Non-pigmented ciliary epithelial cell (primary cell): ENCODE results near the gene SRGAP1.
"Not testable (repeated sequence)": the region's sequence is repeated elsewhere in the genome, so short reads cannot be mapped to it uniquely, and the experiment has no call there.

Experiments
- DNase-seq: peaks from one replicate; pipeline ENCODE4 v3.0.0-alpha.2; 2010; ENCODE audit warnings: low read depth

The SRGAP1 gene

DNA sequence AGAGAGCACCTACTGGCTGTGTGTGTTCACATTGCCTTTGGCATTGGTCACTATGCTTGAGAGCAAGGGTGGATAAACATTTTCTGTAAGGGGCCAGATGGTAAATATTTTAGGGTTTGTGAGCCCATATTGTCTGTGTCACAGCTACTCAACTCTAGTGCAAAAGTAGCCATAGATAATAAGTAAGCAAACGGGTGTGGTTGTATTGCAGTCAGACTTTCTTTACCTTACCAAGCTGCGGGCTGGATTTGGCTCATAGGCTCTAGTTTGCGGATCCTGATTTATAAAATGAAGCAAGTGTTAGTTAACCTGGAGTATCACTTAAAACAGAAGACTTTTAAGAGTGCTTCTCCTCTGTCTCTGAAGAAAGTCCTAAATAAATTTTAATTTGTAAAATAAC, 208.6 kb downstream of the SRGAP1 start:
- no peak for DNase-seq

DNA sequence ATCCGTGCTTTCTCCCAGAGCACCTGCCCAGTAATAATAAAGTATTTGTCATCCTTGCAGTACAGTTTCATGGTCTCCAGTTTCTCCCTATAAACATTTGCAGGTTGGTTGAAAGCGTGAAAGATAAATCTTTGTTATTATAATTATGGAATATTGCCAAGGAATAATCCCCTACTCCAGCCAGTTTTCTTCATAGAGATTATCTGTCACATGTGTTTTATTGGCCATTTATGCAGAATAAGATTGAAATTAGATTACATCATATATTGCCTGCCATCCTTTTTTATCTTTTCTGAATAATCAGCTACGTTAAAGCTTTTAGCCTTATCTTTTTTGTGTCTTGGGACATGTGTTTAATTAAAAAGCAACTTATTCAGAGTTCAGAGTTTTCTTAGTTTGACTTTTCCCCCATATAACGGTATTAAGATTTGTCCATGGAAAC, 209.6 kb downstream of the SRGAP1 start:
- DNase-seq = no peak

GRCh38 chr12:64056741-64057140, 212.2 kb downstream of the SRGAP1 start:
- no peak for DNase-seq

GRCh38 chr12:64057706-64058105, 213.2 kb downstream of the SRGAP1 start:
- DNase-seq = no peak

DNA sequence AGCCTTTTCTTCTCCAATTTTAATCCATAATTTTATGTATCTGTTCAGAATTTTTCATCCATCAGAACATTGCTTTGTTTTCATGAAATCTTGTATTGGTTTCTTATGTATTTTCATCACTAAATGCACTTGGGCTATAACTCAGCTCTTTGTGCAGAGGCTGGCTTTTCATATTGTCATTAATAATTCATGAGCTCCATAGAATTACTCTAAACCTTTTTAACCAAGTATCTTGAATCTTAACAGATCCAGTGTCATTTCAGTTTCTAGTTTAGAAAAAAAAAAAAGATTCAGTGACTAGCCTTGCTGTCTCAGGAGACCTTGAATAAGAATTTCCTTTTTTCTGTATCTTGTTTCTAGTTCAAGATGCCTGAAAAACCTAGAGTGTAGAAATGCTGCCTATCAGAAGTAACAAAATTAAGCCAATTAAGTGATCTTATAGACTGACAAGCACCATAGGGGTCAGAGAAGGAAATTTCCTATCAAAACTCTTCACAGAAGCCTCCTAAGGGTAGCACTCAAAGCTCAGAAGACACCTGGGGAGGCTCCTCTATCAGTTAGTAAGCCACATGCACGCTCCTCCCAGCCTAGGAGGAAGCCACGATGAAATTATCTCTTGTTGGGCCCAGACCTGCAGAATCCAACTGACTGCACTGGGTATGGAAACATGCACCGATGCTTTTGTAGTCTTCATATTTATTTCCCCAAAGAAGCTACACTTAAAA, 214.2 kb downstream of the SRGAP1 start:
- no peak for DNase-seq

- DNase-seq = no peak
These were observed 215.2 kb downstream of the SRGAP1 start for GRCh38 chr12:64059685-64060084.

- no peak for DNase-seq
These were observed 217.4 kb downstream of the SRGAP1 start for GRCh38 chr12:64061868-64062375.

DNA sequence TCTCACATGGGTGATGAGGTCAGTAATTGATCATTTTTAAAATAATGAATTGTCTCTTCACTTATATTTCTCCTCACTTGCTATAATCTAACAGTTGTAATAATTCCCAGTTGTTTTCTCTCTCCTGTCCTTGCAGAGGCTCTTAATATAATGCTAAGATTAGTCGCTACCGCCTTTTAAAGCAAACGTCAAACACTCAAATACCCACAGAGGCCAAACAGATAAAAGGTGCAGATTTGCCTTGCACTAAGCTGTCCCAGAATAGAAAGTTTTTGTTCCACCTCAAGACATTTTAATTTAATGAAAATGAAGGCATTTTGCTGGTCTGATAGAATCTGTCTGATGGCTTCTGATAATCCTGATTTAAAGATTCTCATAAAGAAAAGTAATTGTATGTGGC, 218.6 kb downstream of the SRGAP1 start:
- DNase-seq = no peak

DNA sequence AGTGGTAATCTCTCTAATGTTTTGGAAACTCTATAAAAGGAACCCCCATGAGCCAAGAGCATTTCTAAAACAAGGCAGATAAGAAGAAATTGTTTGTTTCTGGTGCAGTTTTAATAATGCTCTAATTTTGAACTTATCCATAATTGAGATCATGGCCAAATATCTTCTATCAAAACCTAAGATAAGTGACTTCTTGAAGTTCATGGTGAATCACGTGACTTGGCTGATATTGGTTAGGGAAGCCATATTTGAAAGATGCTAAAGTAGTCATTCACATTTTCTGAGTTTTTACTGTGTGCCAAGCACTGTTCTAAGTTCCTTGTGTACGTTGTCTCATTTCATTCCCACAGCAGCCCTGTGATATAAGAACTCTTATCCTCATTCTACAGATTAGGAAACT, 219.7 kb downstream of the SRGAP1 start:
- DNase-seq = no peak

GRCh38 chr12:64064706-64065105, 220.2 kb downstream of the SRGAP1 start:
- DNase-seq = no peak

GRCh38 chr12:64065881-64066451, 221.5 kb downstream of the SRGAP1 start:
- peak; percentile 52 for DNase-seq

GRCh38 chr12:64066776-64067175, 222.3 kb downstream of the SRGAP1 start:
- no peak for DNase-seq

DNA sequence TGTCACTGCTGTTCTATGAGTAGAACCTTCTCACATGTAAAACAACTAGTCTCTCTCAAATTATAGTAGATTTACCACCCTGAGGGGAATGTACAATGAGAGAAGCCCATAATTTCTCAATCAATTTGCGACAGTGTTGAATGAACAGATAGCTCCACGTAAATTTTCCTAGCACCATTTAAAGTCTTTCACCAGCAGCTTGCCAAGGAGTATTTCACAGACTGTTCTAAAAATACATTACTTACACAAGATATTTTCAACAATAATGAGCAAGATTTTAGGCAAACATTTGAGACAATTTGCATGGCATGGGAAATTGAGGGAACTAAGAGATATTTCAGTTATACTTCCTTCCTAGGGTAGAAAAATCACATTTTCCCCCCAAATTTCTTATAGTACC, 226.0 kb downstream of the SRGAP1 start:
- DNase-seq = no peak

DNA sequence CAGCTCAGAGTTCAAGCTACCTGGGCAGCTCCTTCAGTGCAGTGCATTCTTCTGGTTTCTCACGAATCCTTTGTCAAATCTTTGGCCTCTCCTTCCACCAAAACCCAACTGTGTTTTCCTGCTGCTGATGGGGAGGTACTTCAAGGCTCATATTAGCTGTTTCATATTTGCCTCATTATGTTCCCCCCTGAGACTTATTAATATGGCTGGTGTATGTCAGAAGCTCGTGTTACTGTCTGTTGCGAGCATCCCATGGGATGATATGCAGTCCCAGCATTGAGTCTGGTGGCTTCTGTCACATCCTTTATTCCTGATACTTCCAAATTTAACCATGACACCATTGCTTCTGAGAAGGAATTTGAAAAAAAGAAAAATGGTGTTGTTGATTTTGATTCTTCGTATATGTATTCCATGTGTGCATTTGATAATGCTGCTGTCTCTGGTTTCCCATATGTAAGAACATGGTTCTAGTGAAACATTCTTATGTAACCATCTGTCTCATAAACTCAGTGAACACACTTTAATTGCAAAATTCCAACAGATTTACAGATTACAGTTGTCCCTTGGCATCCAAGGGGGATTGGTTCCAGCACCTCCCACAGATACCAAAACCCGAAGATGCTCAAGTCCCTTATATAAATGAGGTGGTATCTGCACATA, 228.5 kb downstream of the SRGAP1 start:
- DNase-seq = no peak

DNA sequence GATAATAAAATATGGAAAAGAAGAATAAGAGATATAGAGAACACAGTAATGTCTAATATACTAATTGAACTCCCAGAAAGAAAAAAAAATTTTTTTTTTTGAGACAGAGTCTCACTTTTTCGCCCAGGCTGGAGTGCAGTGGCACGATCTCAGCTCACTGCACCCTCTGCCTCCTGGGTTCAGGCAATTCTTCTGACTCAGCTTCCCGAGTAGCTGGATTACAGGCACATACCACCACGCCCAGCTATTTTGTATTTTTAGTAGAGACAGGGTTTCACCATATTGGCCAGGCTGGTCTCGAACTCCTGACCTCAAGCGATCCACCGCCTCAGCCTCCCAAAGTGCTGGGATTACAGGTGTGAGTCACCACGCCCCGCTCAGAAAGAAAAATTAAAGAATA, 232.1 kb downstream of the SRGAP1 start:
- not testable (repeated sequence) for DNase-seq

DNA sequence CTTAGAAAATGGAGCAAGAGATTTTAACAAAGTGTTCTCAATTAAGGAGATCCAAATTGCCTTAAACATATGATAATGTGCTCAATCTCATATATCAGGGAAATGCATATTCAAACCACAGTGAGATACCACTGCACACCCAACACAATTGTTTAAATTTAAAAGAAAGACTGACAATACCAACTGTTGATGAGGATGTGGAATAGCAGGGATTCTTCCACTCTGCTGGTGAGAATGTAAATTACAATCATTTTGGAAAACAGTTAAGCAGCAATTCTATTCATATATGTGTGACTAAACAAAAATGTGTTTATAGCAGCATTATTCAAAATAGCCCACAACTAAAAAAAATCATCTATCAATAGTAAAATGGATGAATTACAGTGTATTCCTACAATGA, 233.4 kb downstream of the SRGAP1 start:
- no peak for DNase-seq

DNA sequence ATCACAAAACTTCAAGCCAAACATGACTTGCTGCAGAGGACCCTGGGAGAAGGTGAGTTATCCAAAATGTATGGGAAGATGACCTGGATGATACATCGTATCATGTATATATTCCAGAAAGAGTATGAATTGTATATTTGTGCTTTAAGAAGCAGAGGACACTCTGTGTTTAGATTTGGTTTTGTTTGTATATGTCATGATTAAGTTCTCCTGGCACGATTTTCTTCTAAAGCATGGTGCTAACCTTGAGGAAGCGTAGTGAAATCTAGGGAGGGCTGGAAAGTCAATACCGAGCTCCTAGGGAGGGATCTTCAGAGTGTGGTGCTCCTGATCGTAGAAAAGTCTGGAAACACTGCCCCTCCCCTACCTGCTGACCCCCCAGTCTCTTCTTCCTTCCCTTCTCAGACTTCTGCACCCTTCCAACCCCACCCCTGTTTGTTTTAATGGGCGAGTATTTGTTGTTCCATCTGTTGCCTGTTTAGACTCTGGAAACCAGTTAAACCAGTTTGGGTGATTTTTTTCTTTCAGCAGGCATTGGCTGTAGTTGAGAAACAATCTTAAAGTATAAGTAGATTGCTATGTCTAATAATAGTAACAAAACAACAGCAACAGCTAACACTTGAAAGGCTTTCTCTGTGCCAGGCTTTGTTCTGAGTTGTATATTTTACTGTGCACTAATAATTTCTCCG, 236.0 kb downstream of the SRGAP1 start:
- DNase-seq = no peak

GRCh38 chr12:64081008-64081404, 236.5 kb downstream of the SRGAP1 start:
- DNase-seq = no peak

DNA sequence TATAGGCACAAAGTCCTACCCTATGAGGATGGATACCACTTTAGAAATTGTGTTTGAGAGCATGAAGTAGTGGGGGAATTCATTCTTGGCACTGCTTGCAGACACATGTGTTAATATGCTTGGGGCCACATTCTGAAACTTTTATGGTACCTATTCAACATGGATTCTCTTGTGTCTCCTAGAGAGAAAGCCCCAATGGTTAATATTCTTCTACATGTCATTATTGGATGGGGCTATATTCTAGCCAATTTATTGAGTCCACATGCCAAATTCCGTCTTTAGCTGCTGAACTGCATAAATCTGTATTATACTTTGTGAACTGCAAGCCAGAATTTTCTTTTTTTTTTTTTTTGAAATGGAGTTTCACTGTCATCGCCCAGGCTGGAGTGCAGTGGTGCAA, 237.6 kb downstream of the SRGAP1 start:
- DNase-seq = no peak

GRCh38 chr12:64082866-64083268, 238.4 kb downstream of the SRGAP1 start:
- DNase-seq = no peak

DNA sequence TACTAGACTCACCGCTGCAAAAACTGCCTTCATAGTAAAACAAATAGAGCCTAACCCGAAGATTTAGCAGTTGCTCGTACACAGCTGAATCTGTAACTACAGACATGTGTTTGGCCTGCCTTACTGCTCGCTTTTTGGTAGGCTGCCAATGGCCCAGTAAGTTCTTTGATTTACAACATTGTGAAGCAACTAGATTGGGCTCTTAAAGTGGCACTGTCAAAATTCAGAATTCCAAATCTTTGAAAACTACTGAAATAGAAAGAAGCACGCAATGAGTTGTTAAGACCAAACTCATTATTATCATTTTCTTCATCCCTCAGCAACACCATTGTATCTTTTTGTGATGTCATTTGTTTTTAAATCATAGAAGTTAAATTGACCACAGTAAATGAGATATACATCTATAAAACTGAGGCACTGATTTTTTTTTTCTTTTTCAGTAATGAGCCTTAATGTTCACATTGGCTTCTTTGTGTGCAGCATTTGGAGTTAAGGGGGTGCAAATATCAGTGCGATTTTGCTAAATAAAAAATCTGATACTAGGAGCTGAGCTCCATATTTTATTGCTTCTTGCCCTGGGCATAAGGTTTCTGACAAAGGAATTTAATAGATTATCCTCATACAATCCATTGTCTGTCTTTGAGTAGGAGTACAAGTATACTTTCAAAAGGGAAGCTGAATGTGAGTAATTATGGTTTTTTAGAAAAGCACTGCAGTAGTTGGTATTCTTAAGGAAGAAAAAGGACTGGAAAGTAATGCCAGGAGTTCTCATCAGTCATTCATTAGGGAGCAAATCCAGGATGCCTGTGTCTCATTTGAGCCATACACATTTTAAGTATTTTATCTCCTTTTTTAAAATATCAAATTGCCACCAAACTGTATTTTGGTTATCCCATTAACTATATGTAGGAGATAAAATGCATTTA, 239.0 kb downstream of the SRGAP1 start:
- peak; percentile 43 for DNase-seq

DNA sequence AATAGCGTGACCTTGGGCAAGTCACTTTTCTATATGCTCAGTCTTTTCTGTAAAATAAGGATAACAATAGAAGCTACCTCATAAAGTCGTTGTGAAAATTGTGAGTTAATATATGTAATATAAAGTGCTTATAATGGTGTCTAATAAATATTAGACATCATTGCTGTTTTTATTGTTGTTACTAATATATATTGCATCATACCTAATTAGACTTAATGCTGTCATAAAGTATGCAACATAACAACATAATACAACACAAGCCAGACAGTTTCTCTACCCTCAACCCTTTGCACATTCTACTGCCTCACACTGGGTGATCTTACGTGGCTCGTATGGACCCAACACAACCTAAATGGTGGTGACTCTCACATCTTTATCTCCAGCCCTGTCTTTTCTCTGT, 240.7 kb downstream of the SRGAP1 start:
- DNase-seq = no peak
